Stimulated activated effector memory CD8-positive, alpha-beta T cell treated with anti-CD3 and anti-CD28 coated beads, Interleukin-12 subunit alpha, Interleukin-12 subunit beta, amount 100 ng/mL, for 72 hours (primary cell): ENCODE results near the gene SLC25A21.
"Not testable (repeated sequence)": the region's sequence is repeated elsewhere in the genome, so short reads cannot be mapped to it uniquely, and the experiment has no call there.

Experiments used
- ATAC-seq: fragments of 150-1000 bp; cut with Tn5 transposase; 2 replicates; pipeline ENCODE4 v1.10.0; 2021
- DNase-seq, 2 donors: peaks; one replicate each; pipeline ENCODE4 v3.0.0; 2021 to 2022; ENCODE audit warnings: low spot score in 2 of 2
- H3K27ac Mint-ChIP-seq: one replicate; pipeline ENCODE4 v1.8.0; 2022; ENCODE audit warnings: mild to moderate bottlenecking, mixed read lengths
- H3K36me3 Mint-ChIP-seq: one replicate; pipeline ENCODE4 v1.8.0; 2022; ENCODE audit warnings: mild to moderate bottlenecking, mixed read lengths
- H3K4me1 Mint-ChIP-seq: one replicate; pipeline ENCODE4 v1.8.0; 2022; ENCODE audit warnings: mixed read lengths
- H3K4me3 Mint-ChIP-seq: one replicate; pipeline ENCODE4 v1.8.0; 2022; ENCODE audit warnings: mild to moderate bottlenecking, mixed read lengths
- H3K9me3 Mint-ChIP-seq: one replicate; pipeline ENCODE4 v1.8.0; 2022; ENCODE audit warnings: mixed read lengths

Gene SLC25A21

DNA sequence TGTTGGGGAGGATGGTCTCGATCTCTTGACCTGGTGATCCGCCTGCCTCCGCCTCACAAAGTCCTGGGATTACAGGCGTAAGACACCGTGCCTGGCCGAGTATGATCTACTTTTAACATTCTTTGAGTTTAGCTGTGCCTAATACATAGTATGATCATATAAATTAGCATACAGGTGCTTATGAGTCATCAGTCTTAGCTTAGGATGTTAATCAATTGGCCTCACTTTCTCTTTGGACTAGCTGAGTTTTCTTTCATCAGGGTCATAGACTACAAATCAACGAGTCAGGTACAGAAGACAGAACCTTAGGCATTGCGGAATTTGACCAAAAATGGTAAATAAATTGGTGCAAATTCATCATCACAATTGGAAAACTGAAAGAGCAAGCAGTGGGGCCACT, 2.2 kb downstream of the SLC25A21 start:
- Mint-ChIP-seq H3K4me1 (no peaks in the 10 kb centered on the region), H3K36me3 (no peaks in the 10 kb centered on the region), H3K9me3 (peaks cover 9% of the 10 kb centered on the region), H3K27ac (no peak overlapping the region), H3K4me3 (no peak overlapping the region)
- ATAC-seq, result no peak
- no peak for DNase-seq

DNA sequence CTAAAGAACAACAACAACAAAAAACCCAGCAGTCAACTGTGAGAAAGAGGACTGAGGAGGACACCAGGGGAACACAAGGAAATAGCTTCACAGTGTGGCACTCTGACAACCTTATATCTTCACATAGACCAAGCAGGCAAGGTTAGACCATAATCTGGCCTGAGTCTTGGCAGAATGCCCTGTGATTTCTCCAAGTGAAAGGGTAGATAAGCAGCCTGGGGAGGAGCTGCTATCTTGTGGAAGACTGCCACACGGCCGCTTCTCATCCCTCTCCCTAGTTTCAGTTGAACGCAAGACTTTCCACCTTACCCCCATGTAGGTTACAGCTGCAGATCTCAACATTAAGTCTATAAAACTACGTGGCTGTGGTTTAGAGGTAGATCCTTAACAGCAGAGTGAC, 3.7 kb downstream of the SLC25A21 start:
- H3K4me3 Mint-ChIP-seq, result no peak overlapping the region
- peaks cover 9% of the 10 kb centered on the region for H3K9me3 Mint-ChIP-seq
- no peak overlapping the region for H3K27ac Mint-ChIP-seq
- ATAC-seq, result no peak
- DNase-seq, result no peak
- H3K4me1 Mint-ChIP-seq, result no peaks in the 10 kb centered on the region
- H3K36me3 Mint-ChIP-seq, result no peaks in the 10 kb centered on the region

DNA sequence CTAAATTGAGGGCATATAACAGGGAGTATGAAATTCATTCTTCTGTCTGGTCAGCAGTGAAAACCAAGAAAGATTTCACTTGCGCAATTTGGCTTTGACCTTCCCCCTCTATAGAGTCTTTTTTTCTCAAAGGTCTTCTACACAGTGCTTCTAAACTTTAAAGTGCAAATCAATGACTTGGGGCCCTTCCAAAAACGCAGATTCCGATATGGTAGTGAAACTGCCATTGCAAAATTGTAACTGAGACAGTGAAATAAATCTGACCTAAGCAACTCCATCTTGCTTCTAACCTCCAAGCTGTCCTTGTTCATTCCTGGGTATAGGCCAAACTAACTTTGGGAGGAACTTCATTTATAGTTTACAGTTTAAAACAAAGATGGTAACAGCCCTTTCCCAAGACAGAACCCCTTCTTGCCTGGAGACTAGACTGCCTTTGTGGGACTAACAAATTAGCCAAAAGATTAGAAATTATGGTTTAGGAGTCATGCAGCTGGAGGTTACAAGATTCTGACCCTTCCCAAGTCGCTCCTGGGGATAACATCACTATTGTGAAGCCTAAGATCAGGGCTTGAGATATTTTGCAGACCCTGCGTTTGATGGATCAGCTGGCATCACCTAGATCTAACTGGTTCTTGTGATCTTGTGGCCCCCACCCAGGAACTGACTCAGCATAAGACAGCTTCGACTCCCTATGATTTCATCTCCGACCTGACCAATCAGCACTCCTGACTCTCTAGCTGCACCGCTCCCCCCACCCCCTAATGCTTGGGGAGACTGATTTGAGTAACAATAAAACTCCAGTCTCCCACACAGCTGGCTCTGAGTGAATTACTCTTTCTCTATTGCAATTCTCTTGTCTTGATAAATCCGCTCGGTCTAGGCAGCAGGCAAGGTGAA, 5.0 kb downstream of the SLC25A21 start:
- Mint-ChIP-seq H3K36me3 (no peaks in the 10 kb centered on the region), H3K4me1 (no peaks in the 10 kb centered on the region), H3K4me3 (no peak overlapping the region), H3K27ac (no peak overlapping the region), H3K9me3 (peaks cover 9% of the 10 kb centered on the region)
- ATAC-seq (no peak), DNase-seq (no peak)

DNA sequence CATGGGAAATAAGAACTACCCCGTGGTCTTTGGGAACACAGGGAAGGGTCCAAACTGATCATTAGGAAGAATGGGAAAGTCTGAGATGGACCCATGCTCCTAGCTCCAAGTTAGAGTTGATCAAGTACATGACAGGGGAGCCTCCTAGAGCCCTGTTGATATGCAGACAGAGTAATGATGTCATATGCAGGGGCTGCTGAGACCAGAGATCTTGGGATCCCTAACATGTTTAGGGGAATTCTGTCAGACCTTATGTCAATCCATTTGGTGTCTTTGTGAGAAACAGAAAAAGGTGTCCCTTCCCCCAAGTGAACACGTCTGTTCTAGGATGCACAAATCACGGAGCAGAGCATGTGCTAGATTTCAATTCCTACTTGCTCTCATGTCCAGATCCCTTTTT, 6.6 kb downstream of the SLC25A21 start:
- no peak for DNase-seq
- no peaks in the 10 kb centered on the region for H3K36me3 Mint-ChIP-seq
- peaks cover 15% of the 10 kb centered on the region for H3K9me3 Mint-ChIP-seq
- no peaks in the 10 kb centered on the region for H3K4me1 Mint-ChIP-seq
- H3K27ac Mint-ChIP-seq, result no peak overlapping the region
- no peak overlapping the region for H3K4me3 Mint-ChIP-seq
- ATAC-seq, result no peak

DNA sequence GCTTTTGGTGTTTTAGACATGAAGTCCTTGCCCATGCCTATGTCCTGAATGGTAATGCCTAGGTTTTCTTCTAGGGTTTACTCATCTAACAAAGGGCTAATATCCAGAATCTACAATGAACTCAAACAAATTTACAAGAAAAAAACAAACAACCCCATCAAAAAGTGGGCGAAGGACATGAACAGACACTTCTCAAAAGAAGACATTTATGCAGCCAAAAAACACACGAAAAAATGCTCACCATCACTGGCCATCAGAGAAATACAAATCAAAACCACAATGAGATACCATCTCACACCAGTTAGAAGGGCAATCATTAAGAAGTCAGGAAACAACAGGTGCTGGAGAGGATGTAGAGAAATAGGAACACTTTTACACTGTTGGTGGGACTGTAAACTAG, 10.1 kb downstream of the SLC25A21 start:
- not testable (repeated sequence) for DNase-seq, H3K36me3 Mint-ChIP-seq, H3K4me1 Mint-ChIP-seq, H3K27ac Mint-ChIP-seq, H3K4me3 Mint-ChIP-seq, ATAC-seq
- peaks cover 15% of the 10 kb centered on the region for H3K9me3 Mint-ChIP-seq

DNA sequence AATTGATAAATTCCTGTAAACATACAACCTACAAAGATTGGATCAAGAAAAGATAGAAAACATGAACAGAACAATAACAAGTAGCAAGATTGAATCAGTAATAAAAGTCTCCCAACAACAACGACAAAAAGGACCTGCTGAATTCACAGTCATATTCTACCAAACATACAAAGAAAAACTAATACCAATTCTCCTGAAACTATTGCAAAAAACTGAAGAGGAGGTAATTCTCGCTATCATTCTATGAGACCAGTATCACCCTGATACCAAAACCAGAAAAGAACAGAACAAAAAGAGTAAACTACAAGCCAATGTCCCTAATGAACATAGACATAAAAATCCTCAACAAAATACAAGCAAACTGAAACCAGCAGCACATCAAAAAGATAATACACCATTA, 14.4 kb downstream of the SLC25A21 start:
- Mint-ChIP-seq H3K36me3 (no peaks in the 10 kb centered on the region), H3K9me3 (peaks cover 29% of the 10 kb centered on the region), H3K4me1 (no peaks in the 10 kb centered on the region), H3K27ac (no peak overlapping the region), H3K4me3 (no peak overlapping the region)
- no peak for ATAC-seq
- no peak for DNase-seq

DNA sequence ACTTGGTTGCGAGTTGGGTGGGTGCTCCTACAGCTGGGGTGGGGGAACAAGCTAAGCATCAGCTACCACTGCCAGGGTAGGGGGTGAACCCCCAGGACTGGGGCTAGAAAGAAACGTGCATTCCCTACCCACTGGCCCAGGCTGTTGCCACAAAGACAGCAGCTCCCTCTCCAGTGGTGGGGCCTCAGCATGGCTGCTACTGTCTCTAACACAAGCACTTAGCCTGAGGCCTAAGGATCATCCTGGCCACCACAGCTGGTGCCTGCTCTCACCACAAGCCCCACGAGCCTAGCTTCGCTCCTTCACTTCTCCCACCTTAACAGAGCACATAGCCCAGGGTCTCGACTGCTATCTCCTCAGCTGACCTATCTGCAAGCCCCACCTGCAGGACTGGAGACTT, 18.9 kb downstream of the SLC25A21 start:
- no peaks in the 10 kb centered on the region for H3K36me3 Mint-ChIP-seq
- DNase-seq (no peak), ATAC-seq (no peak)
- H3K9me3 Mint-ChIP-seq, result peaks cover 27% of the 10 kb centered on the region
- H3K4me1 Mint-ChIP-seq, result no peaks in the 10 kb centered on the region
- no peak overlapping the region for H3K4me3 Mint-ChIP-seq
- H3K27ac Mint-ChIP-seq, result no peak overlapping the region

DNA sequence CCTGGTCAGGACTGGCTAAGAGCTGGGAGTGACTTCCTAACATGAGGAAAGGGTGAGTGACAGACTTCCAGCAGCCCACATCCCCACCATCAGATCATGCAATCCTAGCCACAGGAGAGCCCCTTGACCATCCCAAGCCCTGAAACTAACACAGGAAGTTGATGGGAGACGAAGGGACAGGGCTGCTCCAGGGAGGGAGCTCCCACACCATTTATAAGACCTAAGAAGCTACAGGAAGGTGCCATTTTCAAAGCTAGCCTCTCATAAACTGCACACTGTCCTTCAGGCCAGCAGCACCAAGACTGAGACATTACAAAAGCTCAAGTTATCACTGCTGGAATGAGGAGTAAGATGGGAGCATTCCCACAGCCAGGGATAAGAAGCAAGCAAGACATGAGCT, 19.4 kb downstream of the SLC25A21 start:
- no peak overlapping the region for H3K4me3 Mint-ChIP-seq
- no peak for ATAC-seq
- no peak for DNase-seq
- no peak overlapping the region for H3K27ac Mint-ChIP-seq
- H3K4me1 Mint-ChIP-seq, result no peaks in the 10 kb centered on the region
- no peaks in the 10 kb centered on the region for H3K36me3 Mint-ChIP-seq
- peaks cover 27% of the 10 kb centered on the region for H3K9me3 Mint-ChIP-seq

DNA sequence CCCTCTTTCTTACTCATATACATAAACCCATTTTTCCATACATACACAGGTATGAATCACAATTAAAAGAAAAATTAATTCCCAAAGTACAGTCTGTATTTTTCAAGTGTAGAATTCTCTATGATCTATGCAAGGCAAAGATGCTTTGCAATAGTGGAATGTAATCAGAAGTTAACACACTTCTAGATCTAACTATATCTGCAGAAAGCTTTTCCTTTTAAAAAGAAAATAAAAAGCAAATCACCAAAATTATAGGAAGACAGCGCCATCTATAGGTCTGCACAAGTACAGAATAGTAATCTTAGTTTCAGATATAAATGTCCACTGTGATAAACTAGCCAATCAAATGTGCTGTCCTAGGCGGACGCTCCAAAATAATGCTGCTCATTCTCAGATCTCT, 22.0 kb downstream of the SLC25A21 start:
- ATAC-seq, result no peak
- no peaks in the 10 kb centered on the region for H3K36me3 Mint-ChIP-seq
- H3K9me3 Mint-ChIP-seq, result peaks cover 20% of the 10 kb centered on the region
- DNase-seq, result no peak
- H3K4me3 Mint-ChIP-seq, result no peak overlapping the region
- H3K27ac Mint-ChIP-seq, result no peak overlapping the region
- H3K4me1 Mint-ChIP-seq, result no peaks in the 10 kb centered on the region

DNA sequence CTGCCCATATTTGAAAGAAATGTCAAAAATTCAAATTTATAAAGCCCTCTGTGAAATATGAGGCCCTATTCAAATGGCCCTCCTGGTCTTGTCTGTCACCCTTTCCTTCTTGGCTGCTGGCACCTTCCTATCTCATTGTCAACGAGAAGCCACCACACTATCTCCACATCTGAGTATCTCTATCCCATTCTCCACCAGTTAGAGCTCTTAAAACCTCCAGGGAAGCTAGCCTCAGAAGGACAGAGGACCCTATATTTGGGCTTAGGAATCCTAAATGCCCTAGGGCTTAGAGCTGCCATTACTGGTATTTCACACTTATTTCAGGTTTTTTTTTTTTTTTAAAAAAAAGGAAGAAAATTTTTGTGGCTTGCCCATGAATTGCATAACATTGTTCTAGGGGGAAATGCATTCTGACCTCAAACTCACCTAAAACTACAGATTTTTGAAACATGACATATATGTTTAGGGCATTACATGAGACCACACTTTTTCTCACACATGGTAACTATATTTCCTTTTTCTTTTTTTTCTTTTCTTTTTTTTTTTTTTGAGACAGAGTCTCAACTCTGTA, 25.0 kb downstream of the SLC25A21 start:
- DNase-seq (no peak), ATAC-seq (no peak)
- no peak overlapping the region for H3K4me3 Mint-ChIP-seq
- no peaks in the 10 kb centered on the region for H3K36me3 Mint-ChIP-seq
- no peaks in the 10 kb centered on the region for H3K4me1 Mint-ChIP-seq
- H3K9me3 Mint-ChIP-seq, result peaks cover 8% of the 10 kb centered on the region
- H3K27ac Mint-ChIP-seq, result no peak overlapping the region

DNA sequence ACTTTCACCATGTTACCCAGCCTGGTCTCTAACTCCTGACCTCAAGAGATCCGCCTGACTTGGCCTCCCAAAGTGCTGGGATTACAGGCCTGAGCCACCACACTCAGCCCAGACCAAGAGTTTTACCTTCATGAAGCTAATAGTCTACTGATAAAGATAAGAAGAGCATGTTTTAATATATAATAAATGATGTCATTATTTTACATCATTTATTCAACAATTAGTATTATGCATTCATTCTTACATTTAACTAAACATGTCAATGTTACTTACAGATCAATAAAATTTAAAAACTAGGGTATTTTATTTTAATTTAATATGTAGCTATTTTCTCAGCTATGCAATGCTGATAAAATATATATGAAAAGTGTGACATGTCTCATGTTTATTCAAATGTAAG, 26.0 kb downstream of the SLC25A21 start:
- not testable (repeated sequence) for ATAC-seq, H3K4me1 Mint-ChIP-seq, DNase-seq, H3K9me3 Mint-ChIP-seq, H3K36me3 Mint-ChIP-seq, H3K4me3 Mint-ChIP-seq, H3K27ac Mint-ChIP-seq

DNA sequence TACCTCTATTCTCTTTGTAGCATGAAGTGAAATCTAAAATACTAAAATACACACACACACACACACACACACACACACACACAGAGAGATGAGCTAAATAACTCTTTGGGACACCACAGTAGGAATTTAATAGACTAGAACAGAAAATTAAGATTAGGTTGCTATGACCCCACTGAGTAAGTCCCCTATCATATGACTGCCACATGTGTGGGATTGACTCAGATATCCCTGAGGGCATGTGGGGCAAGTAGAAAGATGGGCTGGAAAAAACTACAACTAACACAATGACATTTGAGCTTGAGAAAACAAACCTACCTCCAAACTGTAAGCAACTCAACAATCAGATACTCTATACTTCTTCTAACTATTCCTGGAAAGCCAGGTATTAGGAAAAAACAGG, 27.0 kb downstream of the SLC25A21 start:
- DNase-seq, result no peak
- H3K27ac Mint-ChIP-seq, result no peak overlapping the region
- H3K4me3 Mint-ChIP-seq, result no peak overlapping the region
- no peaks in the 10 kb centered on the region for H3K4me1 Mint-ChIP-seq
- H3K9me3 Mint-ChIP-seq, result peaks cover 4% of the 10 kb centered on the region
- no peak for ATAC-seq
- H3K36me3 Mint-ChIP-seq, result no peaks in the 10 kb centered on the region

DNA sequence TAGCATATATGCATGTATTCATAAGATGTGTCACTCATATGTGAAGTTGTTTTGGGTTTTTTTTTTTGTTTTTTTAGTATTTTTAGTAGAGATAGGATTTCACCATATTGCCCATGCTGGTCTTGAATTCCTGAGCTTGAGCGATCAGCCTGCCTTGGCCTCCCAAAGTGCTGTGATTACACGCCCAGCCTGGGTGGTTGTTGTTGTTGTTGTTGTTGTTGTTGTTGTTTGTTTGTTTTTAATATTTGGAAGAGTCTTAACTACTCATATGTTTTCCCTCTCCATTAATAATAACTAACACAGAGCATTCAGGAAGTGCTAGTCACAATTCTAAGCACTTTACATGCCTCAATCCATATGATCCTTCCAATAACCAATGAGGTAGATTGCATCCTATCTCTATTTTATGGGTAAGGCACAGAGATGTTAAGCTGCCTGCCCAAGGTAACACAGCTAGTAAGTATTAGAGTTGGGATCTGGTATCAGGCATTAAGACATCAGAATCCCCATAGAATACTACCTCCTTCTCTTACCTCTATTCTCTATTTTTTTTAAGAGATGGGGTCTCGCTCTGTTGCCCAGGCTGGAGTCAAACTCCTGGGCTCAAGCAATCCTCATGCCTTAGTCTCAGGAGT, 27.6 kb downstream of the SLC25A21 start:
- H3K4me3 Mint-ChIP-seq, result no peak overlapping the region

DNA sequence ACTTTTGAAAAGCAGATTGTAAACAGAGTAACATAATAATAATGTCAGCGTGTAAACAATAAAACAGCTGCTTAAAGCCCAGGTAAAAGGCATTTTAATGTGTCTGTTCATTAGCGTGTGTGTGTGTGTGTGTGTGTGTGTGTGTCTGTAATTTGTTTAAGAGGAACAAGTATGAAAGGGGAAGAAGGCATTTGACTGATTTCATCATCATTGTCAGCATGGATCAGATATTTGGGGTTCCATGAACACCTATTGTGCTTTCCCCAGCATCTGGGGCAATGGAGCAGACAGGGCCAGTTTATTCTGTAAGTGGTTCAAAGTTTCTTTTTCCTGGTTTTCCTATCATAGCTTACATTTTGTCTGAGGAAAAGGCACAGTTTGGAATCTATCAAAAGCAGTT, 28.9 kb downstream of the SLC25A21 start:
- no peak overlapping the region for H3K27ac Mint-ChIP-seq
- H3K4me3 Mint-ChIP-seq, result no peak overlapping the region
- no peak for ATAC-seq

More for the DNA sequence above, 27.6 kb downstream of the SLC25A21 start:
- ATAC-seq (no peak), DNase-seq (no peak)
- H3K27ac Mint-ChIP-seq, result no peak overlapping the region
- H3K9me3 Mint-ChIP-seq, result peaks cover 4% of the 10 kb centered on the region
- no peaks in the 10 kb centered on the region for H3K36me3 Mint-ChIP-seq
- no peaks in the 10 kb centered on the region for H3K4me1 Mint-ChIP-seq

DNA sequence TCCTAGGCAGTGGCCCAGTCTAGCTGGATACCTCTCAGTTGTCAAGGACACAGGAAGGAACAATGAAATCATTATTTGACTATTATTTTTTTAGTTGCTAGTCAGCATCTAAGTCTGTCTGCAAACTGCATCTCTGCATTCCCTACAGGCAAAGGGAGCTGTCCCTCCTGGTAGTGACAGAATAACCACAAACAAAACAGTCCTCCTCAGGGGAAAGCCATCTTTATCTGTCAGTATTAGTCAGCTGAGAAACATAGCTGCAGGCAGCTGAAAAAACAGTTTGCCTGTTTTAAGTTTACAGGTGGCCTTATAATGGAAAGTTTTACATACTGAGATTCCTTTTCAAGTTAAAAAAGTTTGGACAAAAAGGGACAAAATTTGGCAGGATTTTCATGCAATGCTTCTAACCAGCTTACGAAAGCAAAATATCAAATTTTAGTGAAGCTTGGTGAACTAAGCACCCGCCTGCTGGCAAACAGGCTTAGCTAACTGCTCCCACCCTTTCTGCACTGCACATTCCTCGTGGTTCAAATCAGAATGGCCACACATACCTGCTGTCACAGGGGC, 29.5 kb downstream of the SLC25A21 start:
- ATAC-seq, result no peak
- peaks cover 2% of the 10 kb centered on the region for H3K9me3 Mint-ChIP-seq
- no peak for DNase-seq
- H3K4me3 Mint-ChIP-seq, result no peak overlapping the region
- H3K4me1 Mint-ChIP-seq, result no peaks in the 10 kb centered on the region
- no peaks in the 10 kb centered on the region for H3K36me3 Mint-ChIP-seq
- no peak overlapping the region for H3K27ac Mint-ChIP-seq

More for the DNA sequence above, 28.9 kb downstream of the SLC25A21 start:
- Mint-ChIP-seq H3K9me3 (peaks cover 2% of the 10 kb centered on the region), H3K4me1 (no peaks in the 10 kb centered on the region), H3K36me3 (no peaks in the 10 kb centered on the region)
- DNase-seq, result no peak

DNA sequence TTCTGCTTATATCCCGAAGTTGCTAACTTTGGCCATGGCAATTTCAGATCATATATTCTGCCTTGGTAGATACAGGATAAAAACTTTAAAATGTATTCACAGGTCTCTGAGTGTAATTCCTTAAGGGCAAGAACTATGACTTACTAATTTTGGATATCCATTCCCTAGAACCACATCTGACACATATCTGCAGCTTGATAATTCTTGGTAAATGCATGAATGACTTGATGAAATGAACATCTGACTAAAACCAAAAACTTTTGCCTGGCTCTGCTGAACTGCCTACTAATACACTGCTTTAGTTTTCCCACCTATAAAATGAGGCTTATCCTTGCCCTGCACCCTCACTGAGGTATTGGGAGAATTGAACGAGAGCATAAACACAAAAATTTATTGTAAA, 32.2 kb downstream of the SLC25A21 start:
- no peak overlapping the region for H3K27ac Mint-ChIP-seq
- DNase-seq, result no peak
- H3K4me3 Mint-ChIP-seq, result no peak overlapping the region
- H3K36me3 Mint-ChIP-seq, result no peaks in the 10 kb centered on the region
- no peak for ATAC-seq
- H3K4me1 Mint-ChIP-seq, result no peaks in the 10 kb centered on the region
- peaks cover 3% of the 10 kb centered on the region for H3K9me3 Mint-ChIP-seq
